Stomach (tissue), 9 donors: Measurements from ENCODE around the gene COBL. TPM values are rescaled to one million over a fixed set of nuclear protein-coding genes. Genes with fewer than 3 reads are reported as not detected.
A peak's percentile ranks its signal among the peaks of the same experiment; 100 is the strongest.

Experiments used
- DNase-seq, 2 donors: peaks; one replicate each; pipeline versions ENCODE4 v3.0.0 to v3.0.0-alpha.2; 2013 to 2019
- H3K27ac ChIP-seq, 5 donors: fragments of 200-600 bp in 4 of 5; sonication (generic) in 4 of 5; one replicate each; pipeline ENCODE4 v1.5.1; 2013 to 2019; ENCODE audit warnings: mild to moderate bottlenecking in 1 of 5, moderate library complexity in 1 of 5
- H3K27me3 ChIP-seq, 3 donors: fragments of 200-600 bp; sonication (generic); one replicate each; pipeline ENCODE4 v1.5.1; 2017 to 2019; ENCODE audit warnings: mixed run types in 1 of 3
- H3K36me3 ChIP-seq, 4 donors: fragments of 200-600 bp; sonication (generic); 1 replicate in 3 of 4; 2 replicates in 1 of 4; pipeline ENCODE4 v1.5.1; 2016 to 2019
- H3K4me1 ChIP-seq, 4 donors: fragments of 200-600 bp; sonication (generic); one replicate each; pipeline ENCODE4 v1.5.1; 2016 to 2019
- H3K4me3 ChIP-seq, 4 donors: fragments of 200-600 bp; sonication (generic) in 3 of 4; one replicate each; pipeline ENCODE4 v1.5.1; 2016 to 2019; ENCODE audit warnings: mild to moderate bottlenecking in 1 of 4
- H3K9me3 ChIP-seq, 4 donors: fragments of 200-600 bp; sonication (generic); one replicate each; pipeline ENCODE4 v1.5.1; 2016 to 2019
- EP300 ChIP-seq: sonication (generic); formaldehyde crosslinking; IDR thresholded peaks from one replicate; pipeline ENCODE4 v1.6.1; 2017; ENCODE audit warnings: antibody characterized with exemption
- POLR2A ChIP-seq, 4 donors: fragments of 450-650 bp; IDR thresholded peaks; one replicate each; pipeline ENCODE4 v1.6.1; 2016; ENCODE audit warnings: antibody characterized with exemption in 4 of 4, control low read depth in 2 of 4, mild to moderate bottlenecking in 1 of 4, moderate library complexity in 1 of 4
- POLR2AphosphoS5 ChIP-seq, 3 donors: sonication (generic); formaldehyde crosslinking; IDR thresholded peaks; one replicate each; pipeline ENCODE4 v1.6.1; 2016; ENCODE audit warnings: antibody characterized with exemption in 3 of 3
- WGBS, 5 donors: extraction: QIAGEN DNeasy Blood & Tissue Kit in 3 of 5; methylation state at CpG; one replicate each; pipeline versions ENCODE4 v1.1.5 to v1.1.7; 2013 to 2018; 5-methylcytosine and 5-hydroxymethylcytosine counted together
- intact Hi-C: fragments of 100-400 bp; cut with DNase I; formaldehyde crosslinking; loops from one replicate; pipeline ENCODE4 v1.15.1; 2023; ENCODE audit warnings: low total_unique reads
- polyA plus RNA-seq, 3 donors: library from polyadenylated mRNA; stranded (reverse); fragments of 200-250 nt; gene quantifications; one replicate each; pipeline ENCODE4 v1.2.3, GENCODE V29; 2013
- total RNA-seq, 5 donors: library from RNA; depleted of rRNA; stranded (reverse); fragments of >200 nt; gene quantifications; one replicate each; pipeline versions ENCODE4 v1.1.0 to v1.2.3, GENCODE V29; 2014 to 2016
- TF ChIP-seq, protein P1 (sequence below), 7 experiments: fragments of 450-650 bp in 4 of 7; fragments of 200-600 bp in 3 of 7; sonication (generic) in 3 of 7; IDR thresholded peaks; one replicate each; pipeline ENCODE4 v1.5.1; 2016 to 2019; ENCODE audit warnings: antibody characterized with exemption in 7 of 7, control low read depth in 2 of 7, mild to moderate bottlenecking in 1 of 7
- donor health status: healthy with polysubstance abuse.
- donor health status: Bipolar disorder and iron deficiency.
- donor health status: healthy.

The COBL gene
- total and polyA plus RNA-seq, 8 donors = 4.9 to 79.9 (median 16.0) TPM

DNA sequence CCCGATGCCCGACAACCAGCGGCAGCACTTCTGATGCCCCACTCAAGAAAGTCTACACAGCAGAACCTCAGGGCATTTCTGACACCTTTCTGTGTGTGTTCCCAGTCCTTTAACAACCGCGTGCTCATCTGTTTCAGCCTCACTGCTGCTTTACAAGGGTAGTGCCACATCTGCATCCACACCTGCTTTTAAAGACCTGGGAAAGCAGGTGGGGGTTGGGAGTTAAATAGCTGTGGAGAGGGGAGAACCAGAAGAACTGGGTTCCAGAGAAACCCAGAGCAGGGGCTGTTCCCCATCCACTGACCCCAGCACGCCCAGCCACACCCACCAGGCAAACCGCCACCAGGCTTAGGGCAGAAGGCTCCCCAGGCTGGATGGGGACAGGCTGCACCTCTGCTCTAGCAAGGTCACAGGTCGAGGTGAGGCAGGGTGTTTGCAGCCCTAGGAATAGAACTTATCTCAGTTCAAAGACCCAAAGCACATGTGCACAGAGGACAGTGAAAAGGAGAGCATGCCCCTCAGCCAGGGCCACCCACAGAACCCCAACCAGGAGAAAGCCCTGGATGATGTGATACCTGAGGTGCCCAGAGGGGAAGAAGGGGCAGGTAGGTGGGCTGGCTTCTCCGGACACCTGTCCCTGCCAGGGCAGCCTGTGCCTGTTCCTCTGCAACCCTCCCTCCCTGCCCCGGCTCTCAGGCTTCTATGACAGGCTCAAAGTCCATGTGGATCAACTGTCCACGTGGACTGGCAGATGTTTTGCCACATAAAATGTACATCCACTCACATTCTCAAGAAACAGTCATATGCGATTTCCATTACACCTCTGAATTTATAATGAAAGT, 51.3 kb downstream of the COBL start:
- TF ChIP-seq EP300 = no peak
- intact Hi-C loops = no loop called here
- DNase-seq = peak in 1 of 2 donors; percentile 69
- WGBS, 5 donors = 67 to 83% (median 70%) methylated on average over 9 to 12 of the region's 12 CpGs
- Histone ChIP-seq H3K27me3 (no peaks in the 10 kb centered on the region), H3K27ac (peak overlapping the region in 4 of 5 donors; percentile 16 to 56 (median 34)), H3K36me3 (no peaks in the 10 kb centered on the region), H3K4me1 (peaks cover 29 to 52% (median 45%) of the 10 kb centered on the region in 4 donors), H3K9me3 (no peaks in the 10 kb centered on the region), H3K4me3 (no peak overlapping the region)

DNA sequence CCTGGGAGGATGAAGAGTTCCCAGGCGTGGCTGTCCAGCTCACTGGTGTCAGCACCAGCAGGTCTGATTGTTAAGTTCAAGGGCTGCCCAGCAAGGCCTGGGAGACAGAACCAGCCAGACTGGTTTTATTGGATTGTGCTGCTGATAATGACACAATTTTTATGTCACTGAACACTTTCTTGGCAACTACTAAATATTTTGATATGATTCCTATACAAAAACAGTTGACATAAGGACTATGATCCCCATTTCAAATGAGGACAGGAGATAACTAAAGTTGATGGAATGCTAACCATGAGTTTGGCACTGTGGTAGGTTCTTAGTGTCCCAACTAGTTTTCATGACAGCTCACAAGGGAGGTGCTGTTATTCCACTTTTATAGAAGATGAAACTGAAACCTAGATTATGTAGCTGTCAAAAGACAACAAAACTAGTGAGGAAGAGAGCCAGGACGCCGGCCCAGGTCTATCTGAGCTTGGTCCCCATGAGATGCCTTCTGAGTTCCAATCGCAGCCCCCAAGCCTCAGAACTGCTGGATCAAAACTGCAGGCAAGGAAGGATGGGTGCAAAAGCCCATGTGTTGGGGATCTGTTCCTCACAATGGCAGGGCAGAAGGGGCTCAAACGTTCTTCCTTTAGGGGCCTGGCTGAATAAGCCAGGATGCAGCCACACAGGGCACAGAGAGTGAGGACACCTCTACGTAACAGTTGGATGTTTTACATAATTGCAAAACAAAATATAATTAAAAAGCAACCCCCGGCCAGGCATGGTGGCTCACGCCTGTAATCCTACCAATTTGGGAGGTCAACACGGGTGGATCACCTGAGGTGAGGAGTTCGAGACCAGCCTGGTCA, 52.8 kb downstream of the COBL start:
- DNase-seq = peak; percentile 83 to 90
- Histone ChIP-seq H3K27ac (peak overlapping the region; percentile 59 to 84 (median 77)), H3K27me3 (no peaks in the 10 kb centered on the region), H3K9me3 (no peaks in the 10 kb centered on the region), H3K4me1 (peaks cover 29 to 52% (median 43%) of the 10 kb centered on the region in 4 donors), H3K4me3 (no peak overlapping the region), H3K36me3 (no peaks in the 10 kb centered on the region)
- intact Hi-C loops = no loop called here
- TF ChIP-seq EP300 = no peak
- TF ChIP-seq POLR2A (IDR thresholded peaks at IDR 0.05) = no peak
- peak in 2 of 3 donors; percentile 50 to 61 for TF ChIP-seq POLR2AphosphoS5 (IDR thresholded peaks at IDR 0.05)
- TF ChIP-seq, protein P1, sequence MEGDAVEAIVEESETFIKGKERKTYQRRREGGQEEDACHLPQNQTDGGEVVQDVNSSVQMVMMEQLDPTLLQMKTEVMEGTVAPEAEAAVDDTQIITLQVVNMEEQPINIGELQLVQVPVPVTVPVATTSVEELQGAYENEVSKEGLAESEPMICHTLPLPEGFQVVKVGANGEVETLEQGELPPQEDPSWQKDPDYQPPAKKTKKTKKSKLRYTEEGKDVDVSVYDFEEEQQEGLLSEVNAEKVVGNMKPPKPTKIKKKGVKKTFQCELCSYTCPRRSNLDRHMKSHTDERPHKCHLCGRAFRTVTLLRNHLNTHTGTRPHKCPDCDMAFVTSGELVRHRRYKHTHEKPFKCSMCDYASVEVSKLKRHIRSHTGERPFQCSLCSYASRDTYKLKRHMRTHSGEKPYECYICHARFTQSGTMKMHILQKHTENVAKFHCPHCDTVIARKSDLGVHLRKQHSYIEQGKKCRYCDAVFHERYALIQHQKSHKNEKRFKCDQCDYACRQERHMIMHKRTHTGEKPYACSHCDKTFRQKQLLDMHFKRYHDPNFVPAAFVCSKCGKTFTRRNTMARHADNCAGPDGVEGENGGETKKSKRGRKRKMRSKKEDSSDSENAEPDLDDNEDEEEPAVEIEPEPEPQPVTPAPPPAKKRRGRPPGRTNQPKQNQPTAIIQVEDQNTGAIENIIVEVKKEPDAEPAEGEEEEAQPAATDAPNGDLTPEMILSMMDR (IDR thresholded peaks at IDR 0.05) = no peak
- 61 to 71% (median 67%) methylated on average over 10 of the region's 10 CpGs for WGBS, 5 donors

DNA sequence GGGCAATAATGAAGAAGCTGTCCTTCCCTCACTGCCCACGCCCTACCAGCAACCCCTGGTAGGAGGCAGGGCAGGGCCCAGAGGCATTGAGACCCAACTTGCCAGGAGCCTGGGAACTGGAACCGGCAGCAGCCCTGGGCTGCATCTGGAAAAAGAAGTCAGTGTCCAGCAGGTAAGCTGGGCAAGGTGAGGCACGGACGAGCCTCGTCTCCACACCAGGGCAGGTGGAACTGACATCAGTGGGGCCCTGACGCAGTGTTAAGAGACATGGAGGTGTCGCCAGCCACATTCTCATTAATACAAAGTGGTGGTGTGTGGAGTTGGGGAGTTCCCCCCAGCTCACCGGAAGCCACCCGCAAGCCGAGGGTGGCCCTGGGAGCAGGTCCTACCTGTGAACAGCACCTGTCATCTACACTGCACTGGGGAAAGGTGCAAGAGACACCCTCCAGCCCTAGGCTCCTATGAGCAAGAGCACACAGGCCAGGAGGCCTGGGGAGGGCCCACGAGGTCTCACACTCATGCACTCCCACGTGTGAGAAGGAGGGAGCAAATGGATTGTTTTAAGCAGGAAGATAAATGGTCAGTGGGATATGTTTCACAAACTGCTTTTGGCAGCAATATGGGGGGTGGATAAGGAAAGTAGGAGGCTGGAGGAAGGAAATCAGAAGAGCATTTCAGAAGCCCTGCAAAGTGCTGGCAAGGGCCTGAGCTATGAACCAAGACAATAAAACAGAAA, 53.6 kb downstream of the COBL start:
- whole genome bisulfite sequencing, 5 donors = 80 to 85% (median 82%) methylated on average over 12 of the region's 12 CpGs
- Histone ChIP-seq H3K4me1 (peaks cover 29 to 52% (median 43%) of the 10 kb centered on the region in 4 donors), H3K27ac (peak overlapping the region; percentile 59 to 79 (median 75))

More for the DNA sequence above, 53.6 kb downstream of the COBL start:
- TF ChIP-seq EP300 = no peak
- TF ChIP-seq, protein P1 (IDR thresholded peaks at IDR 0.05) = no peak
- no peak for TF ChIP-seq POLR2A (IDR thresholded peaks at IDR 0.05)
- TF ChIP-seq POLR2AphosphoS5 (IDR thresholded peaks at IDR 0.05) = no peak
- Histone ChIP-seq H3K9me3 (no peaks in the 10 kb centered on the region), H3K36me3 (no peaks in the 10 kb centered on the region), H3K27me3 (no peaks in the 10 kb centered on the region), H3K4me3 (no peak overlapping the region)
- DNase-seq = peak in 1 of 2 donors; percentile 28
- intact Hi-C loops = no loop called here
